ENCODE measurements around the gene IFNA10.
"Not testable (repeated sequence)": the region's sequence is repeated elsewhere in the genome, so short reads cannot be mapped to it uniquely, and the experiment has no call there.

The IFNA10 gene

DNA sequence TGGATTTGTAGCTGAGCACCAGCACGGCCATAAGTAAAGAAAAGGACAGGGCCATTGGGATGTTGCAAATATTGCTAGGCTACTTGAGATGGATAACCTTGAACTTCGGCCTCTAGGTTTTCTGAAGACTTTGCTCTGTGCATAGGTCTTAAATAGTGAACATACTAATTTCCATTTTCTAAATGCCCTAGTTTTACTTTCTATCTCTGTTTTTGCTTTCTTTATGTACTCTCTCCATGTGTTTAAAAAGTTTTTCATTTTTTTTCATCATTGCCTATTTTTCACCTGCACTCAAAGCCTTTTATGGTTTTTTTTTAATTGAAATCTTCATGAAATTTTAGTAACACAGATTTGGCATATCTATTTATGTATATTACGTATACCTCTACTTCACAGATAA lies at the start of gene IFNA10:
TSS of gene IFNA10 (minus strand) at position 101 of the 400 bp plus-strand sequence. CDS start at position 55, 46 bp downstream.
- not testable (repeated sequence) for DNase-seq

DNA sequence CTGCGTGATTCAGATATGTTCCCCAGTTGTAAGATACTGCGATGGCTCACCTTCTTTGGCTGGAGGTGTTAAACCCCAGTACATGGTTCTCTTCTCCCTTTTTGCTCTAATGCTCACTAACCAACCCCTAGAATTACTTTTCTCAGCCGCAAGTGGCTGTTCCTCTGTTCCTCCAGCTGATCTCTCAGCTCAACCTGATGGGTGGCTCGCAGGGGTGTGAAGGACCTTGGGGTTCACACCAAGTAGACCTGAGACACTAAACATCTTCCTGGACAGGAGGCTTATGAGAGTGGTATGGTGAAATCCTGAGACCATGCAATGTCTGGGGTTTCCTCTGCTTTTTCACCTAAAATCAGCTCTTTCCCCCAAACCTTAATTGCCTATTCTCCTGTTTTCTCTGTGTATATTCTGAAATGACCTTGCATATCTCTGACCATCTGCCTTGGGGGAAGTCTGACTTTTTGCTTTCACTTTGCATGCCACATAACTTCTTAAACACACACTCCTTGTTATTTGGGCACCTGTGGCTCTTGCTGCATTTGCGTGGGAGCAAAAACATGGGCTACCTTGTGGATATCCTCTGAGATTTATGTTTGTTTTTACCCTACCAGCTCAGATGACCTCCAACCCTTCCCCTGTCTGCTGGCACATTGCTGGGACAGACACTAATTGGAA lies 48.7 kb upstream of the IFNA10 start:
- no peak for DNase-seq

DNA sequence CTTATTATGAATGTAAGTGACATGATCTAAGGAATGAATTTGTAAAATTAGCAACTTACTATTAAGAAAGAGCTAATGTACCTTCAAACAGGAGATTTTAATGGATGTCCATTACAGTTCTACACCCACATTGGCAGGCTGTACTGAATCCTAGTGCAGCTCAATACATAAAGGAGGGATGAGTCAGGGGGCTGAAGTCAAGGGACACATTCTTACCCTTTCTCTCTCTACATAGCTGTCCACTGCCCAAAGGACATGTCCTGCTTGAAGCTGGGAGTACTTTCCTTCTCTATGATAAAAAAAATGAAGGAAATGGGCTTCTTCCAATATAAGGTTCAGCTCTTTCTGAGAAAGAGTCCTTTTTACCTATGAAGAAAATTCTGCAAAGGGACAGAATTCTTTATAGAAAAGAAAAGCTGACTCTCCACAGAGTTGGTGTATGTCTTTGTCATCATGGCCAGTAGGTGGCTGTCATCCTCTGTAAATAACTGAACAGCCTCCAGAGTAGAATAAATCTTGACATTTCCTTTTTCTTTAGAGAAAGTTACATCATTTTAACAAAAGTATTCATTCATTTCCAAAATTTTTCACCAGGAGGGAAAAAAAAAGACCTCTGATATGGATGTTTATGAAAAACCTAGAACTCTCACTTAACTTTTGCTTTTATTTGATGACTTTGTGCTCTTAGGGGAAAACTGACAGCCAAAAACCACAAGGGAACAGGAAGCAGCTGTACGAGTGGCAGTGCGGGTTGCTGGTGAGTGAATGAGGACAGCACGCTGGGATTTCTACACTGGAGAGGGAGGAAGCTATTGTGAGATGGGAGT lies 46.0 kb upstream of the IFNA10 start:
- DNase-seq = no peak

DNA sequence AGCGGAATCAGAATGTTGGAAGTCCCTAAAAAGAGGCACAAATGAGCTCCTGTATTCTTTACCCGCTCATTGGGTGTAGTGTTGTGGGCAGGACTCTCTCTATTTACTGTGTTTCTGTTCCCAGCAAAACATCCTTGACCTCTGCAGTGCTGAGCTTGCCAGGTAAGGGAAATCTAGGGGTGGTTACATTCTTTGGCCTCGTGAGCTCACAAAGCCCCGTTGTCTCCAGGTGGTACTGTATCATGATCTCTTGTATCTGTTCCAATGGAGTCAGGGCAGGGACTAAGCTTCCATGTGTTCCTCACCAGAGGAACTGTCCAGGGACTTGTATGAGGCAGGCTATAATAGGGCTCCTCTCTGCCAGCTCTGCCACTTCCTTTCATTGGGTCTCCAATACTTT lies 44.7 kb upstream of the IFNA10 start:
- DNase-seq = no peak

DNA sequence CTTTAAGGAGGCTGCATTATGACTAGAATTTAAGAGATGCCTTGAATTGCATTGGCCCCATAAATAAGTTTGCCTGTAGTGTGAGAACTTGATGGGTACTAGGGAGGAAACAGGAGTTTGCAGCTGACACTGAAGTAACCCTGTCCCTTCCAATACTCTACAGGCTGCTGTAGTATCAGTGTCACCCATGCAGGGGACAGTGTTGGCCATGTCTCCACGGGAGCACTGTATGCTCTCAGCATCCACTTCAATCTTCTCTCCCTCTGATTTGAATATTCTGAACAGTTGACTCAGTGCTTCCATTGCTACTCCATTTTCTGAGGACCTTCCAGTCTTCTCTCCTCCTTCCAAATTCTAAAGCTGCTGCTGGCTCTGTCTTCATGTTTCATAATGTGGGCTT lies 44.2 kb upstream of the IFNA10 start:
- DNase-seq = no peak

DNA sequence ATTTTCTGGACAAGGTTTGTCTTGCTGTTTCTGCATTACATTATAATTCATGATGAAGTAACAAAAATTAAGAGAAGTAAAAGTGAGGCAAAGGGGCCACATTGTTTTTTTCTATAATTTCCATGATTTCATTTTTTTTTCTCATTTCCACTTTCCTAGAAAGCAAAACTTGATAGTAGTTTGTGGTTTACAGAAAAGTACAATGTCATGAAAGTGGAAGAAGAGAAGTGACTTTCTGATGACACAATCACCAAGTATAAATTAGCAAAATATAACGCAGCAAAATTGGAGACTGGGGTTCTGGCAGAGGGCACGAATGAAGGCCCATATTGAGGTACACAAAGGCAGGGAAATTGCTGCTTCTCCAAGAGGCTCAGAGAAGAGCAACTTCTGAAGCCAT lies 37.9 kb upstream of the IFNA10 start:
- no peak for DNase-seq

DNA sequence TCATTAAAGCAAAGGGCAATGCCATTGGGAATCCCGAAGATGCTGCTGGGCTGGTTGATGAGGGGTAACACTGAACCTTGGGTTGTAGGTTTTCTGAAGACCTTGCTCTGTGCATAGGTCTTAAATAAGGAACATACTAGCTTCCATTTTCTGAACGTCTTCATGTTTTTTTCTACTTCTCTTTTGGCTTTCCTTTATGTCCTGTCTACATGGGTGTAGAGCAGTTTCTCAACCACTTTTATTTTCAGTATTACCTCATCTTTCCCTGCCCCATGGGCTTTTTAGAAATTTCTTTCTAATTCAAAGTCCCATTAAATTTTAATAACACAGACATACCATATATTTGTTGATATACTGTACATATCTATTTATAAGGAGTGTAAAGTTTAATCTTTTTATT lies 33.0 kb upstream of the IFNA10 start, which contains the start of gene IFNA14:
TSS of gene IFNA14 (minus strand) at position 95 of the 400 bp plus-strand sequence. CDS start at position 25, 70 bp downstream.
- DNase-seq = no peak

DNA sequence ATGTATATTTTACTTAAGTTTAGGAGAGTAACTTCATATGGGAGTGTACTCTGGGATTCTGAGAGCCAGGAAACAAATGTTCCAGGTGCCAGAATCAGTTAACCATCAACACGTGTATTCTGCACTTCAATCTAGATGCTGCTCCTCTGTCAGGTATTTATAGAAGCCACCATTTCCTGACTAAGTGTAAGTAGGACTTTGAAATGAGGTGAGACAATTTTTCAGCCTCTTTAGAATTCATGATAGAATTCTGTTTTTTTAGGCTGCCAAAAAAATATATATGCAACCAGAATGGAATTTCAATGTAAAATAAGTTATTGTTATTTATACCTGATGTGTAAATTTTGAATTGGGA lies 29.4 kb upstream of the IFNA10 start:
- not testable (repeated sequence) for DNase-seq

DNA sequence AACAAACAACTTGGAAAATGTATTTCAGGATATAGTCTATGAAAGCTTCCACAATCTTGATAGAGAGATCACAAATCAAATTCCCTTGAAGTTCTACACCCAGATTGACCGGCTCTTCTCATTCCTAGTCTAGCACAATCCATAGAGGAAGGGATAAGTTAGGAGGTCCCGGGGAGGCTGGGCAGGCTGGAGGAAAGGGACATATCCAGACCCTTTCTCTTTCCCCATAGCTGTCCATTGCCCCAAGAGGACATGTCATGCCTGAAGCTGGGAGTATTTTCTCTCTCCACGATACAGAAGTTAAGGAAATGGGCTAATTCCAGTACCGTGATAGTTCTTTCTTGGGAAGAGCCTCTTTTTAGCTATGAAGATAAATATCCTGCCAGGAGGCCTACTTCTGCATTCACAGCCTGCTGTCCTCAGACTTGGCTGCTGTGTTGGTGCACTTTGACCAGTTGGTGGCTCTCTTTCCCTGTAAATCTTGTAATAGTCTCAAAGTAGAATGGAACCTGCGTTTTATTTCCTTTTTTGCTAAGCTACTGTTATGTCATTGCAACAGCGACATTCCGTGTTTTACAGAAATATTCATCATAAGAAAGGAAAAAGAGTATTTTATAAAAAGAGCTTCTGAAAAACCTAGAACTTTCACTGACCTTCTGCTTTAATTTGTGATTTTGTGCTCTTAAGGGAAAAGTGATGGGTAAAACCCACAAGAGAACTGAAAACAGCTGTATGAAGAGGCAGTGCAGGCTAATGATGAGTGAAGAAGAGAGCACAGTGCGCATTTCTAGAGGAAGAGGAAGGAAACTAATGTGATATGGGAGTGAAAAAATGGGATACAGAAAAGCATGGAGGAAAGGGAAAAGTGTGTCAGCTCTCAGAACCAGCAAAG lies 28.8 kb upstream of the IFNA10 start:
- DNase-seq = not testable (repeated sequence)

DNA sequence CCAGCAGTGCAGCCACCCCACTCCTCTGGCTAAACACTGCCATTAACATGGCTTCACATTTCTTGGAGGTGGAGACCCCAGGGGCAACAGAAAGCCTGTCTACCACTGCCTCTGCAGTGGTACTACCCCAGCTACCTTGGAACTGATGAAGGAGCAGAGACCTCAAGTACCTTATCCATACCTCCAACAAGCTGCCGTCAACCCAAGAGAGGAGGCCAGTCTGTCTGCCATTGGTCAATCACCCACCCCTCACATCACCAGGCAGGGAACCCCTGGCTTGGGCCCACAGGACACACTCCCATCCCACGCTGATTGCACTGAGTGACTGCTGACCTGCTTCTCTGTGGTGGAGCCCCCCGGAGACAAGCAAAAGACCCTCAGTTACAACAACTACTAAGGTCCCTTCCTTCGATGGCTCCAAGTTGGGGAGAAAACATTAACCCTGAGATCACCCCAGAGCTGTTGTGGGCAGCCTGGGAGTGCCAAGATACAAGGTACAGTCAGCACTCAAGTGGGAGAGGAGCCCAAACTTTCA lies 27.3 kb upstream of the IFNA10 start:
- no peak for DNase-seq

DNA sequence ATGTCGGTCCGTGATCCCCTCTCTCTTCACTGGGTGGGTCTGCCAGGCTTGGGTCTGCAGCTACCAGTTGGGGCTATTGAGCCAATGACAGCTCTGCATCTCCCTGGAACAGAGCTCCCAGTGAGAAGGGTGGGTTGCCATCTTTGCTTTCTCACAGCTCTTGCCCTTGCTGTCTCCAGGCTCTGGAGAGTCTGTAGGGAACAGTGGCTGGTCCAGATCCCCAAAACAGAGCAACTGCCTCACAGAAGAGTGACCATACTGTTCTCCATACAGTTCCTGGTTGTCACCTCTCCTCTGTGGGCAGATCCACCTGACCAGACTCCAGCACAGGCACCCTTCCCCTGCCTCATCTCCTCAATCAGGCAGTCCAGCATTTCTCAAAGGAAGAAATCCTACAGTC lies 26.3 kb upstream of the IFNA10 start:
- no peak for DNase-seq

DNA sequence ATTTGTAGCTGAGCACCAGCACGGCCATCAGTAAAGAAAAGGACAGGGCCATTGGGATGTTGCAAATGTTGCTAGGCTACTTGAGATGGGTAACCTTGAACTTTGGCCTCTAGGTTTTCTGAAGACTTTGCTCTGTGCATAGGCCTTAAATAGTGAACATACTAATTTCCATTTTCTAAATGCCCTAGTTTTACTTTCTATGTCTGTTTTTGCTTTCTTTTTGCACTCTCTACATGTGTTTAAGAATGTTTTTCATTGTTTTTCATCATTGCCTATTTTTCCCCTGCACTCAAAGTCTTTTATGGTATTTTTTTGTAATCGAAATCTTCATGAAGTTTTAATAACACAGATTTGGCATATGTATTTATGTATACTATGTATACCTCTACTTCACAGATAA lies 21.2 kb upstream of the IFNA10 start, which contains the start of gene IFNA17:
TSS of gene IFNA17 (minus strand) at position 101 of the 400 bp plus-strand sequence. CDS start at position 52, 49 bp downstream.
- DNase-seq = no peak

DNA sequence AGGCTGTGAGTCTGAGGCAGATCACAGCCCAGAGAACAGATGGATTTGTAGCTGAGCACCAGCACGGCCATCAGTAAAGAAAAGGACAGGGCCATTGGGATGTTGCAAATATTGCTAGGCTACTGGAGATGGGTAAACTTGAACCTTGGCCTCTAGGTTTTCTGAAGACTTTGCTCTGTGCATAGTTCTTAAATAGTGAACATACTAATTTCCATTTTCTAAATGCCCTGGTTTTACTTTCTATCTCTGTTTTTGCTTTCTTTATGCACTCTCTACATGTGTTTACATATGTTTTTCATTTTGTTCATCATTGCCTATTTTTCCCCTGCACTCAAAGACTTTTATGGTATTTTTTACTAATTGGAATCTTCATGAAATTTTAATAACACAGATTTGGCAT lies 10.3 kb upstream of the IFNA10 start, which contains the start of gene IFNA16:
TSS of gene IFNA16 (minus strand) at position 101 of the 400 bp plus-strand sequence. CDS start at position 95, 6 bp downstream.
- not testable (repeated sequence) for DNase-seq

DNA sequence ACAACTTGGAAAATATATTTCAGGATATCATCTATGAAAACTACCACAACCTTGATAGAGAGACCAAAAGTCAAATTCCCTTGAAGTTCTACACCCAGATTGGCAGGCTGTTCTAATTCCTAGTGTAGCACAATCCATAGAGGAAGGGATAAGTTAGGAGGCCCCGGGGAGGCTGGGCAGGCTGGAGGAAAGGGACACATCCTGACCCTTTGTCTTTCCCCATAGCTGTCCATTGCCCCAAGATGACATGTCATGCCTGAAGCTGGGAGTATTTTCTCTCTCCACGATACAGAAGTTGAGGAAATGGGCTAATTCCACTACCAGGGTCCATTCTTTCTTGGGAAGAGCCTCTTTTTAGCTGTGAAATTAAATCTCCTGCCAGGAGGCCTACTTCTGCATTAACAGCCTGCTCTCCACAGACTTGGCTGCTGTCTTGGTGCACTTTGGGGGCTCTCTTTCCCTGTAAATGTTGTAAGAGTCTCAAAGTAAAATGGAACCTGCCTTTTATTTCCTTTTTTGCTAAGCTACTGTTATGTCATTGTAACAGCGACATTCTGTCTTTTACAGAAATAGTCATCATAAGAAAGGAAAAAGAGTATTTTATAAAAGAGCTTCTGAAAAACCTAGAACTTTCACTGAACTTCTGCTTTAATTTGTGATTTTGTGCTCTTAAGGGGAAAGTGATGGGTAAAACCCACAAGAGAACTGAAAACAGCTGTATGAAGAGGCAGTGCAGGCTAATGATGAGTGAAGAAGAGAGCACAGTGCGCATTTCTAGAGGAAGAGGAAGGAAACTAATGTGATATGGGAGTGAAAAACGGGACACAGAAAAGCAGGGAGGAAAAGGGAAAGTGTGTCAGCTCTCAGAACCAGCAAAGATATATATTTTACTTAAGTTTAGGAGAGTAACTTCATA lies 6.7 kb upstream of the IFNA10 start:
- not testable (repeated sequence) for DNase-seq

DNA sequence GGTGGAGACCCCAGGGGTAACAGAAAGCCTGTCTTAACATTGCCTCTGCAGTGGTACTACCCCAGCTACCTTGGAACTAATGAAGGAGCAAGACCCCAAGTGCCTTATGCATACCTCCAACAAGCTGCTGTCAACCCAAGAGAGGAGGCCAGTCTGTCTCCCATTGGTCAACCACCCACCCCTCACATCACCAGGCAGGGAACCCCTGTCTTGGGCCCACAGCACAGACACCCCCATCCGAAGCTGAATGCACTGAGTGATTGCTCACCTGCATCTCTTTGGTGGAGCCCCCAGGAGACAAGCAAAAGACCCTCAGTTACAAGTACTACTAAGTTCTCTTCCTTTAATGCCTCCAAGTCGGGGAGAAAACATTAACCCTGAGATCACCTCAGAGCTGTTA lies 5.2 kb upstream of the IFNA10 start:
- DNase-seq = not testable (repeated sequence)

DNA sequence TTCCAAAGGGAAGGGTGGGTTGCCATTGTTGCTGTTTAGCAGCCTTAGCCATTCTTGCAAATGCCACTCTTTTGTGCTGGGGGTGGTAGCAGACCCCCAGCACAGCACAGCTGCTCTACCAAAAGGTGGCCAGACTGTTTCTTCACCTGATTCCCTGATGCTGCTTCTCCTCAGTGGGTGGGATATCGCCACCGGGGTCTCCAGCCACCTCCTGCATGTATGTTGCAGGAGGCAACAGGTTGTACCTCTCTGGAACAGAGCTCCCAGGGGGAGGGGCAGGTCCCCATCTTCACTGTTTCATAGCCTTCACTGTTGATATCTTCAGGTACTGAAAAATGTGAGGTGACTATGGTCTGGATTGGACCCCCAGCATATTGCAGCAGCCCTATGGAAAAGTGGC lies 3.8 kb upstream of the IFNA10 start:
- DNase-seq = not testable (repeated sequence)

DNA sequence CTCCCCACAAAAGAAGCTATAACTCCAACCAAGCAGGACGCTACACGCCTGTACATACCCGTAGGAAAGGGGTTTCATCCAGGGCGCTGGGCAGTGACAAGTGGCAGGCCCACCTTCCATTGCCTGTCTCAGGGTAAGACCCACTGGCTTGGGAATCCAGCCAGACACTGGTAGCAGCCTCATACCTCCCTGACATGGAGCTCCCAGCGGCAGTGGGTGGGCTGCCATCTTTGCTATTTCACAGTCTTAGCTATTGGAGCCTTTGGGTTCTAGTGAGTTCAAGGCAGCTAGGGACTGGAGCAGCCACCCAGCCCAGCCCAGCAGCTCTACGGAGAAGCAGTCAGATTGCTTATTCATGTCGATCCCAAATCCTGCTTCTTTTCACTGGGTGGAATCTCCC lies 3.4 kb upstream of the IFNA10 start:
- no peak for DNase-seq

DNA sequence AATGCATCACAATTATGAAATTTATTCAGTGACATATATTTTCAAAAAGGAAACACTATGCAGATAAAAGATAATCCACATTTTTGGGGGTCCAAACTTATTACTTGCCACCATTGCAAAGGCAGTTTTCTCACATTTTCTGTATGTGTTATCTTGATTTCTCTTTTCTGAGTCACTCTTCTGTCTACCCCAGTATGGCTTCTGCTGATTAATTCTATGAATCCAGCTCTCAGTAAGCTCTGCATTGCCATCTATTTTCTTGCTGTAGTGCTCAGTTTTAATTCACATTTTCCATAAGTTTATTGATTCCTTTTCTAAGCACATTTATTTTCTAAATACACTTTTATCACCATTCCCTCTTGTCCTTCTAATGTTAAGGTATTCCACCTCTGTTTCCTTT lies 1.7 kb downstream of the IFNA10 start:
- no peak for DNase-seq

DNA sequence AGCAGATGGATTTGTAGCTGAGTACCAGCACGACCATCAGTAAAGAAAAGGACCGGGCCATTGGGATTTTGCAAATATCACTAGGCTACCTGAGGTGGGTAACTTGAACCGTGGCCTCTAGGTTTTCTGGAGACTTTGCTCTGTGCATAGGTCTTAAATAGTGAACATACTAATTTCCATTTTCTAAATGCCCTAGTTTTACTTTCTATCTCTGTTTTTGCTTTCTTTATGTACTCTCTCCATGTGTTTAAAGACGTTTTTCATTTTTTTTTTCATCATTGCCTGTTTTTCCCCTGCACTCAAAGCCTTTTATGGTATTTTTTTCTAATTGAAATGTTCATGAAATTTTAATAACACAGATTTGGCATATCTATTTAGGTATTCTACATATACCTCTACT lies 4.8 kb downstream of the IFNA10 start, which contains the start of gene IFNA7:
TSS of gene IFNA7 (minus strand) at position 101 of the 400 bp plus-strand sequence. CDS start at position 61, 40 bp downstream.
- not testable (repeated sequence) for DNase-seq

DNA sequence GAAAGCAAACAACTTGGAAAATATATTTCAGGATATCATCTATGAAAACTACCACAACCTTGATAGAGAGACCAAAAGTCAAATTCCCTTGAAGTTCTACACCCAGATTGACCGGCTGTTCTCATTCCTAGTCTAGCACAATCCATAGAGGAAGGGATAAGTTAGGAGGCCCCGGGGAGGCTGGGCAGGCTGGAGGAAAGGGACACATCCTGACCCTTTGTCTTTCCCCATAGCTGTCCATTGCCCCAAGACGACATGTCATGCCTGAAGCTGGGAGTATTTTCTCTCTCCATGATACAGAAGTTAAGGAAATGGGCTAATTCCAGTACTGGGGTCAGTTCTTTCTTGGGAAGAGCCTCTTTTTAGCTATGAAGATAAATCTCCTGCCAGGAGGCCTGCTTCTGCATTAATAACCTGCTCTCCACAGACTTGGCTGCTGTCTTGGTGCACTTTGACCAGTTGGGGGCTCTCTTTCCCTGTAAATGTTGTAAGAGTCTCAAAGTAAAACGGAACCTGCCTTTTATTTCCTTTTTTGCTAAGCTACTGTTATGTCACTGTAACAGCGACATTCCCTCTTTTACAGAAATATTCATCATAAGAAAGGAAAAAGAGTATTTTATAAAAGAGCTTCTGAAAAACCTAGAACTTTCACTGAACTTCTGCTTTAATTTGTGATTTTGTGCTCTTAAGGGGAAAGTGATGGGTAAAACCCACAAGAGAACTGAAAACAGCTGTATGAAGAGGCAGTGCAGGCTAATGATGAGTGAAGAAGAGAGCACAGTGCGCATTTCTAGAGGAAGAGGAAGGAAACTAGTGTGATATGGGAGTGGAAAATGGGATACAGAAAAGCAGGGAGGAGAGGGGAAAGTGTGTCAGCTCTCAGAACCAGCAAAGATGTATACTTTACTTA lies 11.8 kb downstream of the IFNA10 start:
- peak; percentile 64 for DNase-seq

Measured in activated effector memory CD4-positive, alpha-beta T cell treated with anti-CD3 and anti-CD28 coated beads, Interleukin-2, amount 50 U/mL, for 16 hours (primary cell).